ENCODE results near the gene ZMYND8.
"Not testable (repeated sequence)": the region's sequence is repeated elsewhere in the genome, so short reads cannot be mapped to it uniquely, and the experiment has no call there.

ZMYND8 gene

GRCh38 chr20:47246061-47246777 is 110.3 kb downstream of the ZMYND8 start:
- no peak for DNase-seq (ENCODE audit: low spot score)

- DNase-seq (ENCODE audit: low spot score): not testable (repeated sequence)
Measured at GRCh38 chr20:47245166-47245565, 111.3 kb downstream of the ZMYND8 start.

GRCh38 chr20:47244451-47244850 is 112.0 kb downstream of the ZMYND8 start:
- DNase-seq (ENCODE audit: low spot score): no peak

- no peak for DNase-seq (ENCODE audit: low spot score)
Measured at GRCh38 chr20:47243532-47244305, 112.8 kb downstream of the ZMYND8 start.

GRCh38 chr20:47243003-47243402 is 113.5 kb downstream of the ZMYND8 start:
- DNase-seq (ENCODE audit: low spot score): no peak

GRCh38 chr20:47241345-47241781 is 115.1 kb downstream of the ZMYND8 start:
- DNase-seq (ENCODE audit: low spot score): no peak

DNA sequence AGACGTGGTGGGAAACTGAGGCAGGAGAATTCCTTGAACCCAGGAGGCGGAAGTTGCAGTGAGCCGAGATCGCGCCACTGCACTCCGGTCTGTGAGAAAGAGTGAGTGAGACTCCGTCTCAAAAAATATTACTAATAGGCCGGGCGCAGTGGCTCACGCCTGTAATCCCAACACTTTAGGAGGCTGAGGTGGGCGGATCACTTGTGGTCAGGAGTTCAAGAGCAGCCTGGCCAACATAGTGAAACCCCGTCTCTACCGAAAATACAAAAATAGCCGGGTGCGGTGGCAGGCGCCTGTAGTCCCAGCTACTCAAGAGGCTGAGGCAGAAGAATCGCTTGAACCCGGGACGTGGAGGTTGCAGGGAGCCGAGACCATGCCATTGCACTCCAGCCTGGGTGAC is 116.4 kb downstream of the ZMYND8 start:
- not testable (repeated sequence) for DNase-seq (ENCODE audit: low spot score)

DNA sequence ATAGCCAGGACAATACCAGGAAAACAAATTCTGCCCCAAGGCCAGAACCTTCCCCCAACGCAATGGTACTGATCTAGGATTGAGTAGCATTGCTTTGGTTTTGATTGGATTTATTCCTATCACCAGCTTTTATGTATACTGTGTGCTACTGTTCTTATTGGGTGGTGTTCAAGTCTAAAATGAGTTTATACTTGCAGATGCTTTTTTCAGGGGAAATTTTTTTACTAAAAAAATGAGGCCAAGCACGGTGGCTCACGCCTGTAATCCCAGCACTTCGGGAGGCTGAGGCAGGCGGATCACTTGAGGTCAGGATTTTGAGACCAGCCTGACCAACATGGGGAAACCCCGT is 116.8 kb downstream of the ZMYND8 start:
- DNase-seq (ENCODE audit: low spot score): no peak

- no peak for DNase-seq (ENCODE audit: low spot score)
Measured at GRCh38 chr20:47238780-47239718, 117.5 kb downstream of the ZMYND8 start.

- DNase-seq (ENCODE audit: low spot score): no peak
Measured at GRCh38 chr20:47237715-47238114, 118.8 kb downstream of the ZMYND8 start.

DNA sequence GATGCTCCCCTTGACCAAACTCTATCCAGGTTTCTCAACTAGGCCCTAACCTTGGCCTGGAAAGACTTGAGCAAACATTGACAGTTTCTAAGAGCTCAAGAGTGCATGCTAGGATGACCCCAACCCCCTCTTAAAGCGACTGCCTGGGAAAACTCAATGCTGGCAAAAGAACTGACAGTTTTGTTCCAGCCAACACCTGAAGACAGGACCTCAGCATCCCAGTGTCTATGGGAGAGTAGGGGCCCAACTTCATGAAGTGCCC is 119.9 kb downstream of the ZMYND8 start:
- no peak for DNase-seq (ENCODE audit: low spot score)

DNA sequence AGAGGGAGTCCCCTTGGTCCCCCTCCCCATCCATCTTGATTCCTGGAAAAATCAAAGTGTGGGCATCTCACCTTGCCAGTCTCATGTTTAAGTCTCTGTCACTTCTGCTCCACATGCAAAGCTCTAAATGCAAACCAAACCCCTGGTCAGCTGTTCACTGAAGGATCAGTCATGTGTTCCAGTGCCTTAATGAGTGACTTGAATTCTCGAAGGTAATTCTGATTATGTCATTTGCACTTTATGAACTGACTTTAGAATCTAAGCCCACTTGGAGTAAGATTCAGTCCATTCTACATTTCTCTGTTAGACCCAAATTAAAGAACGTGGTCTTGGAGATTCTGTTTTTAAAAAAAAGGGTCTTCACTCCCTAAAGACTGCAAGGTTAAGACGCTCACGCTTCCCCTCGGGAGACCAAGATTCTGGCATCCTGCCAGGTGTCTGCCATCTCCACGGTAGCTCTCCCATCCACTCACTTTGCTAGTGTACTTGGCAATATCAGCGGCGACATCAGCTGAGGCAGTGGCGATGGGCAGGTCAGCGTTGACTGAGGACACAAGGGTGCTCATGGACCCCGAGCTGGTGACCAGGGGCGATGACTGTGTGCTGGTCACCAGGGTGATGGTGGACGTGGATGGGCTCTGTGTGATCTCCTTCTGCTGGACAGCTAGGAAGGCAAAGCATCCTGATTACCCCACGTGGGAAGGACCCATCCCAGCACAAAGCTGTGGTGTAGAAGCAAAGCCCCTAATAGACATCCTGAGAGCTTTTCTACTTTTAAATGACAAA is 120.5 kb downstream of the ZMYND8 start:
- DNase-seq (ENCODE audit: low spot score): no peak

- DNase-seq (ENCODE audit: low spot score): no peak
Measured at GRCh38 chr20:47235111-47235510, 121.4 kb downstream of the ZMYND8 start.

DNA sequence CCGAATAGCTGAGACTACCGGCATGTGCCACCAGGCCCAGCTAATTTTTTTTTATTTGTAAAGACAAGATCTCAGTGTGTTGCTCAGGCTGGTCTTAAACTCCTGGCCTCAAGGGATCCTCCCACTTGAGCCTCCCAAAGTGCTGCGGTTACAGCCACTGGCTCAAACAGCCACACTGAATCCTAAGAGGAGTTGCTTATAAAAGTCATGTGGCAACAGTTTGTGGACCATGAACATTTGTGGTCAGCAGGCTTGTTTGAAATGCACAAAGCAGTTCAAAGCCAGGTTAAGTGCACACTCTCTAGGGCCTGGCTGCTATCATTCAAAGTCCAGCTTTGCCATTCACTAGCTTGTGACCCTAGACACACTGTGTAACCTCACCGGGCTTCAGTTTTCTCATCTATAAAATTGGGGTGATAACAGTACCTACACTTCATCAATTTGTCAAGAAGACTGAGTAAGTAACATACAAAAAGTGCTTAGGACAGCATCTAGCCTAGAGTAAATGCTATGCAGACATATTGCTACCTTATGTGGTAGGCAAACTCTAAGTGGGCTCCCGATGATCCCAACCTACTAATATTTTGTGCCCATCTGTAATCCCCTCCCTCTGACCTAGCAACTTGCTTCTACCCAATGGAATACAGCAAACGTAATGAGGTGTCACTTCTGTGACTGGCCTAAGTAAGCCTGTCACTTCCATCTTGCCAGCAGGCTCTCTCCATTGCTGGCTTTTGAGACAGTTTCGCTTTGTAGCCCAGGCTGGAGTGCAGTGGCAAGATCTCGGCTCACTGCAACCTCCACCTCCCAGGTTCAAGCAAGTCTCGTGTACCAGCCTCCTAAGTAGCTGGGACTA is 122.9 kb downstream of the ZMYND8 start:
- no peak for DNase-seq (ENCODE audit: low spot score)

GRCh38 chr20:47232518-47232917 is 124.0 kb downstream of the ZMYND8 start:
- DNase-seq (ENCODE audit: low spot score): no peak

- DNase-seq (ENCODE audit: low spot score): no peak
Measured at GRCh38 chr20:47231382-47232039, 125.0 kb downstream of the ZMYND8 start.

DNA sequence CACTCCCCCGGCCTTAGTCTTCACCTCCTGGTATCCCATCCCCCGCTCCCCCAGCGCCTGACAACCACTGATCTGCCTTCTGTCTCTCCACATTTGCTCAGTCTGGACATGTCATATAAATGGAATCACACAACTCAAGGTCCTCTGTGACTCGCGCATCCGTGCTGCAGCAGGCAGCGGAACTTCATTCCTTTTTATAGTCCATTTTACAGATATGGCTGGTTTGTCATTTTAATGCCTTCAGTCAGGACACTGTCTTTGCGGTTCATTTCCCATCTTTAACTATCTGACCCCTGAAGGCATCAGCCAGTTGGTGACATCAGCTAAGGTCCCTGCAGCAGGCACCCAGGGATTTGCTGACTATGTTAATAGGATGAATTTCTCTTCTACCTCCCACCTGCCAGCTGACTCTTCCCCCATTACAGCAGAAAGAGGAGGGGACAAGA is 125.7 kb downstream of the ZMYND8 start:
- DNase-seq (ENCODE audit: low spot score): no peak

- no peak for DNase-seq (ENCODE audit: low spot score)
Measured at GRCh38 chr20:47228654-47229053, 127.8 kb downstream of the ZMYND8 start.

DNA sequence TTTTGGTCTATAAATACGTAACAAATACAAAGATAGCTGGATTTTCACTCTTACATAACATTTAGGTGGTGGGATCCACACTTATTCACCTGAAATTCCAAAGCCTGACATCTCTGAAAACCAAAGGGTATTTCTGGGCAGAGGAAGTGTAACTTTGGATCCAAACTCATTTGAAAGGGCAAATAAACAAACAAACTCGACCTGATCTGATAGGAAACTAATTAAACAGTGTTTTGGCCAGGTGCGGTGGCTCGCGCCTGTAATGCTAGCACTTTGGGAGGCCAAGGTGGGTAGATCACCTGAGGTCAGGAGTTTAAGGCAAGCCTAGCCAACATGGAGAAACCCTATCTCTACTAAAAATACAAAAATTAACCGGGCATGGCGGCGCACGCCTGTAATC is 128.9 kb downstream of the ZMYND8 start:
- no peak for DNase-seq (ENCODE audit: low spot score)

DNA sequence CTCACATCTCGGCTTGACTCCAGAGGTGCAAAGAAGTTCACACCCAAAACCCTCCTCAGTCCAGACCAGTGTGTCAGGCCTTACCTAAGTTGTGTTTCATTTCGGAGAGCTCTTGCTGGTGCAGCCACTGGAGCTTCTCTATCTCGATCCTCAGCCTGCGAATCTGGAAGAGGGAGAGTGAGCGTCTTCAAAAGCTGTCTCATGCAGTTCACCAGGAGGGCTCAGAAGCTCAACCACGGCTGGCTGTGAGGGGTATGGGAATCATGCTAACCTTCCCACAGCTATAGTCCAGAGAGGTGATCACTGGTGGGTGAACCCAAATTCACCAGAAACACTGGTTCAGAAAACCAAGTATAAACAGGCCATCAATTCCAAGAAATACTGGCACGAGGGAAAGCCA is 129.4 kb downstream of the ZMYND8 start:
- DNase-seq (ENCODE audit: low spot score): no peak

All from iPS-NIHi11 (cell line).